Posterior cingulate gyrus (tissue), 11 donors: ENCODE measurements around the gene EHD3.
A peak's percentile ranks its signal among the peaks of the same experiment; 100 is the strongest.

Experiments used
- DNase-seq, 10 donors: peaks; one replicate each; pipeline versions ENCODE4 v3.0.0 to v3.0.0-alpha.2; 2020 to 2021; ENCODE audit warnings: mixed read lengths in 3 of 10
- intact Hi-C: fragments of 100-400 bp; cut with DNase I; formaldehyde crosslinking; loops from one replicate; pipeline ENCODE4 v1.15.1; 2023

The EHD3 gene

DNA sequence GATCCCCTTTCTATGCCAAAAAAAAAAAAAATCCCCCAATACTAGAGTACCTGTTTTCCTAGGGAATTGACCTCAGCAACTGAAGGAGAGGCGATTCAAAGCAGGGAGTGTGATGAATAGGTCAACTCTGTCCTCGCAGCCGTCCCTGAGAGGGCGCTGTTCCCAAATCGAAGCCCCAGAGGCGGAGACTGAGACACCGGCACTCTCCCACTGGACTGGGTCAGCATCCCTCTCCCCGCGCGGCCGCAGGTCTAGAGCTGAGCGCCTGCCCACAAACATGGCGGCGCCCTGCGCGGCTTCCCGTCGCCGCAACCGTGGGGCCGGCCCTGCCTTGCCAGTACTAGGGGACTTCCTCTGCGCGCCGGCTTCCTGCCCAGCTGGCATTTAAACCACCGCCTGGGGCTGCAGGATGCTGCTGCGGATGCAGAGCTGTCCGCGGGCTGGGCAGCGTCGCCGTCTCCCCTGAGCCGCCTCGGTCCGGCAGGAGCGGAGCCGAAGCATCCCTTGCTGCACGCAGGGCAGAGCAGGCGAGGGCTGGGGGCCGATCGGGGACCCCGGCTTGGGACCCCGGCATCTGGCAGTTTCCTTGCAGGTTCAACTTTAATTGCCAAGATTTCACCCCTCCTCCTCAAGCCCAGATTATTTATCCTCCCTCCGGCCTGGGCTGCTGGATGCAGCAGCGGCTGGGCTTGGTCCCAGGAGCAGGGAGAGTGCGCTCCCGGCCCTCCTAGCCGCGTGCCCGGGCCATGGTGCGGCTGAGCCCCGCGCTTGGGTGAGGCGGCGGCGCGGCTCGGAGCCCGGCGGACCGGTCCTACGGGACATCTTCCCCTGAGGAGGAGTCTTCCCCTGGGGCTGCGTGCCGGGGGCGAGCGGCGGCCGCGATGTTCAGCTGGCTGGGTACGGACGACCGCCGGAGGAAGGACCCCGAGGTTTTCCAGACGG is at the start of gene EHD3:
TSS of gene EHD3 (plus strand) at position 412 of the 942 bp plus-strand sequence. CDS start at position 882, 470 bp downstream.
- peak; percentile 87 to 99 (median 94) for DNase-seq
- intact Hi-C loops: loop anchor here (2.0 kb wide), 1 partner anchor 101 kb away; no protein-coding TSS in a partner anchor

- DNase-seq: no peak
- intact Hi-C loops: no loop called here
Measured at GRCh38 chr2:31187166-31187565, 46.8 kb upstream of the EHD3 start.

DNA sequence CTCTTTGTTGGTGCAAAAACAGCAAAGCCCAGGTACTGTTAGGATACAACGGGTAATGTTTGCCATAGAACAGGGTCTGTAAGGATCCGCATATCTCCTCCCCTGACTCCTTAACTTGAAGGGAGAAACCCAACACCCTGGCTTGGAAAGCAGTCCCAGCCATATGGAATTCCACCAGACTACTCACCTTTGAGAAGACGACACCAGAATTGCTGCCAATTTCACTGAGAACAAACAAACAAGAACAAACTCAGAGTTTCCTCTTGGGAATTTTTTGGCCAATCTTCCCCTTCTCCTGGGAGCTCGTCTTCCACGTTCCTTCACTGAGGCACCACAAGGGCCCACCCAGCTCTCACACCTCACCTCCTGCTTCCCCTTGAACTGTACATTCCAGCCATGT is 45.8 kb upstream of the EHD3 start:
- no peak for DNase-seq
- intact Hi-C loops: no loop called here

DNA sequence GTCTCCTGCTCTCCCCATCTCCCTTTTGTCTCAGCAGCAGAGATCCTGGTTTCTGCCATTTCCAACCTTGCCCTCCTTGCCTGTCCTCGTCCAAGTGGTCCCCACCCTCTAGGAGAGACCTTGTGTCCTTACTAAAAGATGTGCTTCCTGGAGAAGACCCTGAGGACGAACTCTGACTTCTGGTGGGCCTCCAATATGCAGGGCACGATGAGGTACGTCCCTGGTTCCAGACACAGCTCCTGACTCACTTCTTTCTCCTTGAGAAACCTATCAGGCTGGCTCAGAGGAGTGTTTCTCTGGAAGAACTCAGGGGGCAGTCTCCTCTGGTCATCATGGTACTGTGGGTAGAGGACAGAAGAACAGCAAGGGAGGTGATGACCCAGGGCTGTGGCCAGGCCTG is 44.8 kb upstream of the EHD3 start:
- DNase-seq: no peak
- intact Hi-C loops: no loop called here

DNA sequence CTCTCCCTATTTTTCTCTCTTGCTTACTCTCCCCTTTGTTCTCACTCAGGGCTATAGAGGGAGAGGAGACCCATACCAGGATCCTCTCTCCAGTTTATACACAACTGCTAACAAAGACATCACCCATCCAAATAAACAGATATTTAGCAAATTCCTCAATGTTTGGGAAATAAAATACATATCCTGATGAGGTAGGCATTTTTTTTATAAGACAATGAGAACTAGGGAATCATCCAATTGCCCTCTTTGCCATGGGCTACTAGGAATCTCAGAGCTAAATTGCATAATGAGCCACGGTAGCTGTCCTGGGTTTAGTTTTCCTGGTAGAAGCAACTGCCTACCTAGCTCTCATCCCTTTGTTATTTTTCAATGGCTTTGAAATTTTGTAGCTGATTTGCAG is 43.8 kb upstream of the EHD3 start:
- DNase-seq: no peak
- intact Hi-C loops: no loop called here

GRCh38 chr2:31191931-31192330 is 42.0 kb upstream of the EHD3 start:
- DNase-seq: peak in 2 of 10 donors; percentile 66 to 73
- intact Hi-C loops: no loop called here

- intact Hi-C loops: no loop called here
- no peak for DNase-seq
Measured at GRCh38 chr2:31192396-31192795, 41.6 kb upstream of the EHD3 start.

DNA sequence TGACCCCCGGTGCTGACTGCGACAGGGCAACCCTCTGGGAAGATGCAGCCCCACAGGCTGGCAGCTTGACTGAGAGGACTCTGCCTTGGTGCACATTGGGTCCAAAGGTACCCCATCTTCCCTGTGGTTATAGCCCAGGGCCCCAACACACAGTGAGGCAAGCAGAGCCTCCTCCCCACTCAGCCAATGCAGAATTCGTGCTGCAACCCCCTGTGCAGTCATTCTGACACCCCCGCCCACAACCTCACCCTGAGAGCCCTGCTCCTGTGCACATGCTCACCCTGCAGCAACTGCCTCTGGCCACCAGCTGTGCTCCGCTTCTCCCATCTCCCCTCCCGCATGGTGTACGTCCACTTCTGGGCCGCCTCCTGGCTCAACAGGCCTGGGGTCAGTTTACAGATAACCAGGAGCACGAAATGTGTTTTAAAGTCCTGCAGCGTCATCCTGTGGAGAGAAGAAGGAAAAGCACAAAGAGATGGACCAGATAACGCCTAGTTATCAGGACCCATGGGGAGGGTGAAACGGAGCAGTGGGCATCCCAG is 41.0 kb upstream of the EHD3 start:
- intact Hi-C loops: no loop called here
- DNase-seq: peak in 2 of 10 donors; percentile 61 to 68

- intact Hi-C loops: no loop called here
- DNase-seq: peak in 1 of 10 donors; percentile 27
Measured at GRCh38 chr2:31193806-31194205, 40.1 kb upstream of the EHD3 start.

DNA sequence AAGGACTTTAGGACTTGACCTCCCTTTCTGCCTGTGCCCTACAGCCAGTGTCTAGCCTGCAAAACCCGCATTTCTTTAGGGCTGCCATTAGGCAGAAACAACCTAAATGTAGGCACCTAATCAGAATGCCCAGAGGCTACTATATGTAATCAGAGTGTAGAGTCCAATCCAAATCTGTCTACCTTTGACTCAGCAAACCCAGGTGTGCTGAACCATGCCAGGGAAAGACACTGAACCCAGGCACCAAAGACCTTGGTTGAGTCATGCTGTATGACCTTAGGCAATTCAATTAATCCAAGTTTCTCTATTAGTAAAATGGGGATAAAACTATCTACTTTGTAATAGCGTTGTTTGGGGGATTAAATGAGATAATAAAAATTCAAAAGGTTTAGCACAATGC is 37.3 kb upstream of the EHD3 start:
- DNase-seq: no peak
- intact Hi-C loops: no loop called here

DNA sequence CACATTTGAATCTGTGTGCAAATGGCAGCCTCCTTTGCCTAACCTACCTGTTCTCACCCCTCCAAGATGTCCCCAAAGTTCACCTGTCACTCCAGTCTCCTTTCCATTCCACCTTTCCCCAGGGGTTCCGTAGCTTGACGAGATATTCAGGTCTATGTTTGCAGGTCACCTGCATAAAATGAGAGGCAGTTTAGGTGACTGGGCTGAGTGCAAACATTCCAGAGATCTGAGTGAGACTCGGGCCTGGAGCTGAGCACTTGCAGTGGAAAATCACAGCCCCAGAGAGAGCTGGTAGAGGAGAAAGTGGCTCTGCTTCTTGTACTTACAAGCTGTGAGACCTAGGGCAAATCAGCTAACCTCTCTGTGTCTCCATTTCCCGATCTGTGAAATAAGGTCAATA is 36.8 kb upstream of the EHD3 start:
- intact Hi-C loops: no loop called here
- no peak for DNase-seq

DNA sequence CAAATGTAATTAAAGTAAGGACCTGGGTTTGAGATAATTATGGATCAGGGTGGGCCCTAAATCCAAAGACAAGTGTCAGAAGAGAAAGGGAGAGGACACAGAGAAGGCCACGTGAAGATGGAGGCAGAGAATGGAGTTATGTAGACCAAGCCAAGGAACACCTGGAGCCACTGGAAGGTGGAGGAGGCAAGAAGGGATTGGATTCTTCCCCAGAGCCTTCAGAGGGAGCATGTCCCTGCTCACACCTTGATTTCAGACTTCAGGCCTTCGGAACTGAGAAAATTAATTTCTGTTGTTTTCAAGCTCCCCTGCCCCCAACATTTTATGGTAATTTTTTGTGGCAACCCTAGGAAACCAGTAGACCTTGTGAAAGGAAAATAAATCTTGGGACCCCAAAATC is 36.3 kb upstream of the EHD3 start:
- intact Hi-C loops: no loop called here
- no peak for DNase-seq

DNA sequence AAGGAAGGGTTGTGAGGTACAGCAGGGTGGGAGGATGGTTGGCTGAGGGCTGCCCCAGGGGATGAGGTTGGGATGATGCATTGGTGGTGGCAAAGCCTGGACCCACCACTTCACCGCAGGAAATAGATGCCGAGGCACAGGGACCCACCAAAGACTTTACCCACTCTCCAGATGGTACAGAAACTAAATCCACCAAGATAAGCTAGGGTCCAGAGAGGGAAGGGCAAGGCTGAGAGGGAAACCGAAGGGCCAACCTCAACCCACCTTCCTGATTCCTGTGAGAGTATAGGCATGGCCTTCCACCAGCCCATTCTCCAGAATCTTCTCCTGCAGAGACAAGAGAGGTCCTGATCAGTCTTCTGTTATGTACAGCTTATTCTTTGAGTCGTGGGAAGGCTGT is 34.7 kb upstream of the EHD3 start:
- DNase-seq: no peak
- intact Hi-C loops: no loop called here

DNA sequence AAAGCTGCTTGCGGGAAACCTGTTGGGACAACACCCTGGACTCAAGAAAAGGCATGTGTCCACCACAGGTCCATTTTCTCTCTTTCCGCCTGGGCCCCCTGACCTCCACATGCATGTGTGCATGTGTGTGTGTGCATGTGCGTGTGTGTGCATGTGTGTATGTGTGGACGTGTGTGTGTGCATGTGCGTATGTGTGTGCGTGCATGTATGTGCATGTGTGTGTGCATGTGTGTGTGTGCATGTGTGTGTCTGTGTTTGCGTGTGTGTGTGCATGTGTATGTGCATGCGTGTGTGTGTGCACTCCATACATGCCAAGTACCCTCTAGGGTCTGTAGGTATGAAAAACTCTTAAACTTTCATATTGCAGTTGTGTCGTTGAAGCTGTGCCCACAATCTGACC is 33.0 kb upstream of the EHD3 start:
- peak in 1 of 10 donors; percentile 37 for DNase-seq
- intact Hi-C loops: no loop called here

GRCh38 chr2:31202041-31202440 is 31.9 kb upstream of the EHD3 start:
- DNase-seq: peak in 4 of 10 donors; percentile 12 to 69 (median 30)
- intact Hi-C loops: no loop called here

DNA sequence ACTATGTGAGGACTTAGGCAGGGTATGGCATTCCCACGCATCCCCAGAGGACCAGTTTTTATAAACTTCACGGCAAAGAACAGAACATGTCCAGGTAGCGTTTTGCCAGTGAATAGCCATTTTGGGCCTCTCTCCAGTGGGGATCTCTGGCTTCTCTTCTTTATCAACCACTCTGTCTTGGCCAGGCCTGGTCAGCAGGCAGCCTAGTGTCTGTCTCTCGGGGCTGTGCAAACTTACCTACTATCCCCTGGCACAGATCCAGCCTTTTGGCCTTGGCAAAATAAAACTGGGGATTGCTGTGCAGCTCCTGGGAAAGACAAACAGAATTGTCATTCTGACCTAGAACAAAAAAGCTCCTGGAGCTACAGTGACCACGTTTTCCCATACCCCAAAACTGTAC is 31.1 kb upstream of the EHD3 start:
- intact Hi-C loops: no loop called here
- peak in 1 of 10 donors; percentile 46 for DNase-seq

DNA sequence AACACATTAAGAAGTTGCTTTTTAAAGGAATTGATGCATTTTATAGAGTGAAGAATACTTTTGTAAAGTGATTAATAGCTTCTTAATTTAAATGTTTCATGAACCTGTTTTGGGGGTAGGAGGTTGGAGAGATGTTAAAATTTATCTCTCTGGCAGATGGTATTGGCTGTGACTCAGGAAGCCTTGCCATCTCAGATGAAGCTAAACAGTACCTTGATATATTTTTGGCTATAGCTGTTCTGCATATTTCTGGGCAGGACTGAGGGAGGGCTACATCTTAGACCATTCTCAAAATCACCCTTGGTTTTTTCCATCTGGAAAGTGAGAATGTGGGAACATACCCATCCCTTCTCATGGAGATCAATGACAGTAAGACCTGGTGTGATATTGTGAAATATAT is 30.0 kb upstream of the EHD3 start:
- no peak for DNase-seq

GRCh38 chr2:31204783-31205182 is 29.2 kb upstream of the EHD3 start:
- DNase-seq: no peak
- intact Hi-C loops: no loop called here

More for the DNA sequence above, 30.0 kb upstream of the EHD3 start:
- intact Hi-C loops: no loop called here

- intact Hi-C loops: no loop called here
- peak in 2 of 10 donors; percentile 75 to 84 for DNase-seq
Measured at GRCh38 chr2:31205186-31205585, 28.8 kb upstream of the EHD3 start.

- intact Hi-C loops: no loop called here
- peak in 1 of 10 donors; percentile 67 for DNase-seq
Measured at GRCh38 chr2:31205613-31206012, 28.3 kb upstream of the EHD3 start.

- DNase-seq: no peak
- intact Hi-C loops: no loop called here
Measured at GRCh38 chr2:31207790-31208189, 26.2 kb upstream of the EHD3 start.

DNA sequence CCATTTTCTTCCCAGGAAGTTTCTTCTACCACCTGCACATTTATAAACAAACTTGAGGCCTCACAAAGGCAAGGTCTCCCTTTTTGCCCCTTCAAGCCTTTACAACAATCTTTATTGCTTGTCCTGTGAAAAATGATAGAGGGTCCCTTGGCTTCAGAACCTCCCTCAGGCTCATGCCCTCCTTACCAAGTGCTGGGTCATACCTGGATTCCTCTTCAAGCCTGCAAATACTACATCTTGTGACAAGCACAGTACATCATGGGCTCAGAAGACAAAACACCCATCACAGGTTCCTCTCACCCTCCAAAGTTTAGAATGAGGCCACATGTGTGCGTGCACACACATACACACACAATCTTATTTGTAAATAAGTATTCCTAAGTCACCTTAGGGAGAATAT is 25.7 kb upstream of the EHD3 start:
- no peak for DNase-seq
- intact Hi-C loops: no loop called here
